DMS114 treated with DMSO at 0.1 percent for 48 hours (cell line): Measurements from ENCODE around the gene CLK4.
A peak's percentile ranks its signal among the peaks of the same experiment; 100 is the strongest.

Experiments
- DNase-seq: peaks from one replicate; lab custom pipeline; 2025; ENCODE audit not compliant: unreplicated experiment; lab: John Stamatoyannopoulos, UW

Gene CLK4

DNA sequence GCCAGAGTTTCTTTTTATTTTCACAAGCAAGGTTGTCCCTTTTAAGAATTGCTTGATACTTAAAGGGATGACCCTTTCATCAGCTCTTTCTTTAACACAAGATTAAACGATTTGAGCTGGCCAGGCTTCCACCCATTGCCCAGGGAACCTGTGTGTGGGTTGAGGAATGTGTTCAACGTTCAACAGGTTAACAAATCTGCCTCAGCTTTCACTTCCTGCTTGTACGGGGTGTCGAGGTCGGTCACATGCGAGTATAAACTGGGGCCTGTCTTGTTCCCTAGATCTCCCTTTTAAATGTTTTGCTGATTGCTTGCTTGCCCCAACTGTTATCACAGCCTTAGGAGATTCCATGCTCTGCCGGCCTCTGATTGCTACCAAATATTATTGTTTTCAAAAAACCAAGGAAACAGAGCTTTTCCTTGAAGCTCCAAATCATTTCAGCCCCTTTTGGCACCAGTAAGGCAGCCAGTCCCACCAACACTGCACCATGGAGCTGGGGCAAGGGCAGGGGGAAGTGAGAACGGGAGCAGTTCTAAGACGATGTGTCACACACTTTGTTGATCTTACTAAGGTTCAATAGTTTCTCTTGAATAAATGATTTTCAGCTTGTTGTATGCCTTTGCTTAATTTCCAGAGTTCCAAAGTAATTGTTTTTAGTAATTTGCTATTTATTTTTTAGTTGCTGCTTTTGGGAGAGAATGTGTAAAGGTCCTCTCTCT lies 10.7 kb upstream of the CLK4 start:
- no peak for DNase-seq

- DNase-seq = no peak
These were observed 5.4 kb upstream of the CLK4 start for GRCh38 chr5:178632285-178632684.

GRCh38 chr5:178630951-178631350 lies 4.1 kb upstream of the CLK4 start:
- no peak for DNase-seq

- DNase-seq = no peak
These were observed 3.7 kb upstream of the CLK4 start for GRCh38 chr5:178630475-178630930.

GRCh38 chr5:178627259-178627598 lies 379 bp upstream of the CLK4 start:
- DNase-seq = no peak

- no peak for DNase-seq
These were observed 969 bp downstream of the CLK4 start for GRCh38 chr5:178625679-178626483.

- no peak for DNase-seq
These were observed 2.0 kb downstream of the CLK4 start for GRCh38 chr5:178624631-178625546.

GRCh38 chr5:178622679-178623247 lies 4.1 kb downstream of the CLK4 start:
- no peak for DNase-seq

- no peak for DNase-seq
These were observed 7.5 kb downstream of the CLK4 start for GRCh38 chr5:178619390-178619789.

DNA sequence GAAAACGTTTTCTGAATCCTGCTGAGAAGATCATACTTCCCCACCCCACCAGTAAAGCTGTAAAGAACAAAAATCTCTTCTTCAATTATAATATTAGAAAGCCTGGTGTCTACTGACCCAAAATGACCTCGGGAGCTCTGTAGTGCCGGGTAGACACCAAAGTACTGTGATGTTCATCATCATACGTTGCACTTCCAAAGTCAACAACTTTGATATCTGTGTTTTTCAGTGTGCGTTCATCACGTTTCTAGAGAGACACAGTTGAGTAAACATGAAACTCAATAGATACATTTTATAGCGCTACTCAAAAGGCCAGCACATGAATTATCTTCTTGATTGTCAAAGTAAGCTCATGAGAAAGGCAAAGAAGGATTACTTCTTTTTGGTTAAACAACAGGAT lies 14.6 kb downstream of the CLK4 start:
- DNase-seq = no peak

DNA sequence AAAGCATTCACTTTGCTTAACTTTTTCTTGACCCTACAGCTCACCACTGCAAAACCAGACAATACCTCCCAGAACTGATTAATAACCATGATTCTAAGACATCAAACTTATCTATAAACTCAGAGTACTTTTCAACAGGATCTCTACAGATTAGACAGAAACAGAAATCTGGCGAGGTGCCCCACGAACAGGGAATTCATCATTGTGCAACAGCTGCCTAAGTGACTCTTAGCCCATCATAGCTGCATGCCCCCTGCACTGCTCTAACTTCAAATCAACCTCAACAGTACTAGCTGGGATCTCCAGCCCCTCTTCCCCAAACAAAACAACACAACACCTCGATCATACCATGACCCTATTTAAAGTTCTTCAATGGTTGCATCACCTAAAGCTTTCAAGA lies 20.6 kb downstream of the CLK4 start:
- DNase-seq = no peak

GRCh38 chr5:178605788-178606187 lies 21.1 kb downstream of the CLK4 start:
- no peak for DNase-seq

- no peak for DNase-seq
These were observed 24.1 kb downstream of the CLK4 start for GRCh38 chr5:178602752-178603151.

DNA sequence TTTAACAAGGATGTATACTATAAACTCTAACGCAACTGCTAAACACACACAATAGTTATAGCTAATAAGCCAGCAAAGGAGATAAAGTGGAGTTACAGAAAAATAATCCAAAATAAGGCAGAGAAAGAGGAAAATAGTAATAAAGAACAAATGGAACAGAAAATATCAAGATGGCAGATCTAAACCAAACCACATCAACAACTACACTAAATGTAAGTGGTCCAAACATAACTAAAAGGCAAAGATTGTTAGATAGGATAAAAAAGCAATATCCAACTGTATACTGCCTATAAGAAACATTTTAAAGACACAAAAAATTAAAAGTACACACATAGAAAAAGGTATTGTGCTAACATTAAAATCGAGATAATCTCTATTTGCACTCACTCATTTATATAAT lies 31.1 kb downstream of the CLK4 start:
- DNase-seq = no peak

- no peak for DNase-seq
These were observed 31.7 kb downstream of the CLK4 start for GRCh38 chr5:178595150-178595549.

DNA sequence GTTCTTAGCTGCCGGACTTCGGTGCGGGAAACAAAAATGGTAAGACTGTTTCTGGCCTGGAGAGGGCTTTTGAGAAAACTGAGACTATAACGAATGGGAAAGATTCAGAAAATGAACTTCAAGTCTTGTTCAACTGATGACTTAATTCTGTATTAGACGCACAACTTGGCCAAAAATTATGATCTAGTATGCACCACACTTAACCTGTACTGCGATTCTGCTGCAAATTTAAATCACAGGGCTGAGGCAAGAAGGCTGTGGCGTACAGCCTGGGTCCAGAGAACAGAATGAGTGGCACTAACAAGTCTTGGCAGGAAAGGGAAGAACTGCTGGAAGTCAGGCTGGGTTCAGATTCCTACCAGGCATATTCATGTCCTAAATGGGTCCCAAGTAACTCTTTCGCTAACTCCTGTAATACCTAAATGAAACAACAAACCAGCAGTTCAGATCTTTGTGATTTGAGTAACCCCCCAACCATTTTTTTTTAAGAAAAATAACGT lies 35.9 kb downstream of the CLK4 start:
- DNase-seq = no peak

- peak; percentile 74 for DNase-seq
These were observed 36.5 kb downstream of the CLK4 start, which contains the start of gene COL23A1 for GRCh38 chr5:178590141-178590923. TSS of gene COL23A1 (minus strand) at chr5:178590393.

DNA sequence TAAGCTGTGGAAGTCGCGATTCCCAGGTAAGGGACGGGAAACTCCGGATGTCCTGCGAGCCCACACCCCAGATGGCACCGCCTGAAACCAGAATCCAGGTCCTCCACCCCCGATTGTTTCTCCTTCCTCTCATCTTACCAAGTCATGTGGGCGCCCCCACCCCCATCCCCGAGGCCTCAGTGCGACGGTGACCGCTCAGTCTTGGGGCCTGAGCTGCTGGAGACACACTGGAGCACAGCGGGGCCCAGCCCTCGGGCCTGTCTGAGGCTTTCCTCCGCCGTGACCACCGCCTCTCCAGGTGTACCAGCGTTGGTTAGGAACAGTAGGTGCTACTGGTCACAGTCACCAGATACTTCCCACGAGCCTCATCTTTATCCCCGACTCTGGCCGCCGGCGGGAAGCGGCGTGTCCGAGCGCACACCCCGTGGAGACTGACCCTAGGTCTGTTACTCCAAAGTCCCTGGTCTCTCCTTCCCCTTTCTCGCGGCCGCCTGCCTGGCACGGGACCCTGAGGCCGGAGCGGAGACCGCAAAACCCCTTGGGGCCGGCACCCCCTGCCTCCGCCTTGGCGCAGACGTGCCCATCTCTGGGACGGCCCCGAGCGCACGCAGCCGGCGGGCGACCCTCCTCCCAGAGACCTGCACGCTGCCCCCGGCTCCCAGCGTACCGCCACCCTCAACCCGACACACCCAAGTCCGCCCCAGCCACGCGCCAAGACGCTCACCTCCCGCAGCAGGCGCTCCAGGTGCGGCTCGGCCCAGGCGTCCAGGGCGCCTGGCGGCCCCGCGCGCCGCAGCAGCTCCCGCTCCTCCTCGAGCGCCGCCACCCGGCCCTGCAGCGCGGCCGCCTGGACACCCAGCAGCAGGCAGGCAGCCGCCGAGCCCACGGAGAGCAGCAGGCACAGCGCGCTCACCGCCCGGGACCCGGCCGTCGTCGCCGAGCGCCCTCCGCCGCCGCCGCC lies 37.4 kb downstream of the CLK4 start:
- no peak for DNase-seq

DNA sequence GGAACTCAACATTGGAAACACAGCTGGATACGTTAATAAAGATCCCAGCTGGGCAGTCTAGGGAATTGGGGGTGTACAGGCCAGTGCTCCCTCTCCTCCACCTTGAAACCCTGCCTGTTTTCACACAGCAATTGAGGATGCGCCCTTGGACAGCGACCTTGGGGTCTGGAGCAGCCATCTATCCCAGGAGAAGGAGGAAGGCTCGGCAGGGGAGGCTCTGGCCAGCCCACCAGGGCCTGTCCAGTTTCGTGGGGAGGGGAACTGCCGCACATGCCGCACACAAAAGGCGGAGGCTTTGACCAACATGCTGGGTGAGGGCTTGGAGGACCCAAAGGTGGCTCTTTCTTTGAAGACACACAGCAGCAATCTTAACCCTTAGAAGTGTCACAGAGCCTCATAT lies 38.1 kb downstream of the CLK4 start:
- no peak for DNase-seq
